IMR-90 (cell line): ENCODE measurements around the gene OR8J3. TPM values are rescaled to one million over a fixed set of nuclear protein-coding genes. Genes with fewer than 3 reads are reported as not detected.

ENCODE experiments used
- ATAC-seq: fragments of 200-7000 bp; cut with Tn5 transposase; 2 replicates; pipeline ENCODE4 v1.9.1; 2020; ENCODE audit warnings: low read depth, mild to moderate bottlenecking, moderate library complexity
- BruUV-seq: library from RNA; stranded (reverse); fragments of 400-500 nt; replicated peaks from 2 replicates; lab custom pipeline; 2021; lab: Mats Ljungman, UMichigan
- CTCF ChIA-PET: fragments of 300-600 bp; formaldehyde crosslinking; extraction: SDS; loops from one replicate; lab custom pipeline; 2021; ENCODE audit warnings: antibody characterized with exemption; lab: Yijun Ruan, JAX
- POLR2A ChIA-PET: fragments of 300-600 bp; sonication (Branson Sonifier 250); formaldehyde crosslinking; loops from one replicate; lab custom pipeline; 2022; ENCODE audit warnings: antibody characterized with exemption; ENCODE audit not compliant: unreplicated experiment; lab: Charles Lee
- DNase-seq: peaks from one replicate; pipeline ENCODE4 v3.0.0; 2013
- H2AFZ ChIP-seq: replicated peaks from 2 replicates; pipeline ENCODE3; 2013; ENCODE audit warnings: low read length, mild to moderate bottlenecking; ENCODE audit not compliant: poor library complexity
- H2AK5ac ChIP-seq: 2 replicates; pipeline ENCODE4 v1.6.1; 2013; ENCODE audit warnings: low read depth, low read length, inconsistent platforms
- H2AK9ac ChIP-seq: replicated peaks from 2 replicates; pipeline ENCODE3; 2013; ENCODE audit warnings: mild to moderate bottlenecking, low read depth, low read length, moderate library complexity; ENCODE audit not compliant: poor library complexity
- H2BK120ac ChIP-seq: 2 replicates; pipeline ENCODE4 v1.6.1; 2013; ENCODE audit warnings: low read depth, low read length, inconsistent platforms
- H2BK15ac ChIP-seq: 3 replicates; pipeline ENCODE4 v1.6.1; 2013; ENCODE audit warnings: low read depth, low read length, inconsistent platforms
- H2BK20ac ChIP-seq: 2 replicates; pipeline ENCODE4 v1.6.1; 2013; ENCODE audit warnings: low read depth, mild to moderate bottlenecking, inconsistent platforms, low read length, moderate library complexity
- H2BK5ac ChIP-seq: 2 replicates; pipeline ENCODE4 v1.6.1; 2013; ENCODE audit warnings: mild to moderate bottlenecking, low read depth, low read length, inconsistent platforms; ENCODE audit not compliant: poor library complexity, severe bottlenecking
- H3K14ac ChIP-seq: replicated peaks from 2 replicates; pipeline ENCODE4 v1.6.1; 2013; ENCODE audit warnings: low read depth, low read length, inconsistent platforms
- H3K18ac ChIP-seq: 2 replicates; pipeline ENCODE4 v1.6.1; 2013; ENCODE audit warnings: low read depth, low read length, control low read depth
- H3K23ac ChIP-seq: 2 replicates; pipeline ENCODE4 v1.6.1; 2013; ENCODE audit warnings: low read depth, low read length, inconsistent platforms
- H3K27ac ChIP-seq: 2 replicates; pipeline ENCODE4 v1.5.1; 2013; ENCODE audit warnings: mild to moderate bottlenecking, control low read depth, low read length; ENCODE audit not compliant: insufficient read depth
- H3K27me3 ChIP-seq: 2 replicates; pipeline ENCODE4 v1.6.1; 2013; ENCODE audit warnings: low read length; ENCODE audit not compliant: control insufficient read depth, insufficient read depth
- H3K36me3 ChIP-seq: 2 replicates; pipeline ENCODE4 v1.6.1; 2013; ENCODE audit warnings: low read length, mixed read lengths; ENCODE audit not compliant: control insufficient read depth, insufficient read depth
- H3K4ac ChIP-seq: 2 replicates; pipeline ENCODE4 v1.6.1; 2013; ENCODE audit warnings: low read depth, low read length, inconsistent platforms
- H3K4me1 ChIP-seq: 2 replicates; pipeline ENCODE4 v1.6.1; 2013; ENCODE audit warnings: low read length, mixed read lengths; ENCODE audit not compliant: control insufficient read depth, insufficient read depth
- H3K4me2 ChIP-seq: 2 replicates; pipeline ENCODE4 v1.6.1; 2013; ENCODE audit warnings: low read depth, mild to moderate bottlenecking, control low read depth, low read length, moderate library complexity
- H3K4me3 ChIP-seq: 2 replicates; pipeline ENCODE4 v1.5.1; 2013; ENCODE audit warnings: low read depth, mild to moderate bottlenecking, control low read depth, low read length, moderate library complexity; ENCODE audit not compliant: insufficient read depth
- H3K56ac ChIP-seq: 2 replicates; pipeline ENCODE4 v1.6.1; 2013; ENCODE audit warnings: low read length, inconsistent platforms; ENCODE audit not compliant: insufficient read depth; ENCODE audit errors: extremely low read depth
- H3K79me1 ChIP-seq, 2 experiments: 2 replicates each; pipeline ENCODE4 v1.6.1; 2013; ENCODE audit warnings: low read length in 2 of 2, inconsistent platforms in 1 of 2, low read depth in 1 of 2
- H3K9ac ChIP-seq: 2 replicates; pipeline ENCODE4 v1.6.1; 2013; ENCODE audit warnings: low read depth, low read length, control low read depth
- H3K9me1 ChIP-seq: 2 replicates; pipeline ENCODE4 v1.6.1; 2013; ENCODE audit warnings: low read length, inconsistent platforms; ENCODE audit not compliant: insufficient read depth
- H3K9me3 ChIP-seq: 2 replicates; pipeline ENCODE4 v1.6.1; 2013; ENCODE audit warnings: low read length; ENCODE audit not compliant: control insufficient read depth, insufficient read depth
- H4K20me1 ChIP-seq: 2 replicates; pipeline ENCODE4 v1.6.1; 2013; ENCODE audit warnings: low read length, inconsistent platforms; ENCODE audit not compliant: insufficient read depth
- H4K5ac ChIP-seq: 2 replicates; pipeline ENCODE4 v1.6.1; 2013; ENCODE audit warnings: mild to moderate bottlenecking, low read depth, low read length, control low read depth
- H4K8ac ChIP-seq, 2 experiments: 2 replicates each; pipeline ENCODE4 v1.6.1; 2013; ENCODE audit warnings: low read depth in 2 of 2, low read length in 2 of 2, control low read depth in 1 of 2, inconsistent platforms in 1 of 2
- H4K91ac ChIP-seq: 2 replicates; pipeline ENCODE4 v1.6.1; 2013; ENCODE audit warnings: low read depth, low read length, inconsistent platforms; ENCODE audit not compliant: insufficient read depth
- BHLHE40 ChIP-seq: fragments of 150-350 bp; IDR thresholded peaks from 2 replicates; pipeline ENCODE4 v1.6.1; 2016; ENCODE audit warnings: mild to moderate bottlenecking, low read depth, low read length
- CEBPB ChIP-seq: IDR thresholded peaks from 2 replicates; pipeline ENCODE4 v1.6.1; 2012; ENCODE audit warnings: low read depth, low read length, improper control_type of control experiment
- CHD1 ChIP-seq: IDR thresholded peaks from 2 replicates; pipeline ENCODE4 v1.6.1; 2012; ENCODE audit warnings: low read depth, low read length, improper control_type of control experiment
- CTCF ChIP-seq: conservative IDR thresholded peaks from 2 replicates; pipeline ENCODE4 v1.5.1; 2012; ENCODE audit warnings: mild to moderate bottlenecking, low read depth, low read length, improper control_type of control experiment
- ELK1 ChIP-seq: fragments of 150-350 bp; IDR thresholded peaks from 2 replicates; pipeline ENCODE4 v1.6.1; 2016; ENCODE audit warnings: low read depth, mild to moderate bottlenecking, low read length, moderate library complexity, borderline replicate concordance
- FOS ChIP-seq: fragments of 150-350 bp; IDR thresholded peaks from 2 replicates; pipeline ENCODE4 v1.6.1; 2016; ENCODE audit warnings: low read depth, low read length
- MAFK ChIP-seq: IDR thresholded peaks from 2 replicates; pipeline ENCODE4 v1.6.1; 2012; ENCODE audit warnings: low read depth, low read length, improper control_type of control experiment
- MAZ ChIP-seq: IDR thresholded peaks from 2 replicates; pipeline ENCODE4 v1.6.1; 2012; ENCODE audit warnings: low read depth, mild to moderate bottlenecking, low read length, improper control_type of control experiment, moderate library complexity, borderline replicate concordance
- MXI1 ChIP-seq: IDR thresholded peaks from 2 replicates; pipeline ENCODE4 v1.6.1; 2012; ENCODE audit warnings: low read depth, mild to moderate bottlenecking, low read length, moderate library complexity, borderline replicate concordance
- POLR2A ChIP-seq: IDR thresholded peaks from 2 replicates; pipeline ENCODE4 v1.6.1; 2012; ENCODE audit warnings: mild to moderate bottlenecking, low read depth, low read length
- RAD21 ChIP-seq: IDR thresholded peaks from 2 replicates; pipeline ENCODE4 v1.6.1; 2012; ENCODE audit warnings: low read length, improper control_type of control experiment
- RCOR1 ChIP-seq: IDR thresholded peaks from 2 replicates; pipeline ENCODE4 v1.6.1; 2012; ENCODE audit warnings: mild to moderate bottlenecking, low read length, improper control_type of control experiment; ENCODE audit not compliant: insufficient replicate concordance
- RFX5 ChIP-seq: IDR thresholded peaks from 2 replicates; pipeline ENCODE4 v1.8.0; 2012; ENCODE audit warnings: low read depth, mild to moderate bottlenecking, low read length, moderate library complexity
- SMC3 ChIP-seq: fragments of 150-350 bp; IDR thresholded peaks from 2 replicates; pipeline ENCODE4 v1.6.1; 2016; ENCODE audit warnings: low read depth, mild to moderate bottlenecking, antibody characterized with exemption, low read length, moderate library complexity
- USF2 ChIP-seq: fragments of 150-350 bp; IDR thresholded peaks from 2 replicates; pipeline ENCODE4 v1.6.1; 2017; ENCODE audit warnings: mild to moderate bottlenecking, antibody characterized with exemption, low read length, low read depth
- dilution Hi-C: fragments of 300-500 bp; cut with HindIII; formaldehyde crosslinking; loops from one replicate; pipeline ENCODE4 v1.14.3; 2018; ENCODE audit warnings: low sequenced_read_pairs; ENCODE audit not compliant: unreplicated experiment
- in situ Hi-C: fragments of 300-500 bp; cut with MboI; formaldehyde crosslinking; loops from 3 replicates; pipeline ENCODE4 v1.14.3; 2019; ENCODE audit warnings: low sequenced_read_pairs, inconsistent platforms, mixed read lengths
- intact Hi-C: fragments of 100-400 bp; cut with micrococcal nuclease; formaldehyde crosslinking; loops from 2 replicates; pipeline ENCODE4 v1.10.0; 2022
- polyA plus RNA-seq, 3 experiments: library from polyadenylated mRNA; depleted of rRNA; stranded (reverse); fragments of >200 nt; gene quantifications; 2 replicates each; pipeline ENCODE4 v1.2.3, GENCODE V29; 2012; ENCODE audit warnings: low replicate concordance in 1 of 3
- total RNA-seq: library from RNA; depleted of rRNA; stranded (reverse); fragments of >200 nt; gene quantifications from 2 replicates; pipeline ENCODE4 v1.2.3, GENCODE V29; 2012

OR8J3 gene
- total and polyA plus RNA-seq, 2 of the 4 experiments (the other 2 are of a cell fraction) = not detected

- Histone ChIP-seq H3K79me1 (no peaks in the 10 kb centered on the region), H2BK5ac (no peak within 1 kb of the TSS), H4K8ac (no peak within 1 kb of the TSS), H3K36me3 (no peaks in the 10 kb centered on the region), H3K56ac (no peak within 1 kb of the TSS), H2AK5ac (no peak within 1 kb of the TSS), H3K18ac (no peak within 1 kb of the TSS), H2BK20ac (no peak within 1 kb of the TSS), H3K4me1 (no peaks in the 10 kb centered on the region), H3K27ac (no peak within 1 kb of the TSS), H3K9me1 (no peaks in the 10 kb centered on the region), H4K5ac (no peak within 1 kb of the TSS), H4K91ac (no peak within 1 kb of the TSS), H3K9ac (no peak within 1 kb of the TSS), H3K27me3 (no peaks in the 10 kb centered on the region), H2BK120ac (no peak within 1 kb of the TSS), H3K23ac (no peak within 1 kb of the TSS), H3K4me3 (no peak within 1 kb of the TSS), H2BK15ac (no peak within 1 kb of the TSS), H2AK9ac (no peak within 1 kb of the TSS), H4K20me1 (no peaks in the 10 kb centered on the region), H3K4me2 (no peak within 1 kb of the TSS), H2AFZ (no peak within 1 kb of the TSS), H3K14ac (no peak within 1 kb of the TSS), H3K9me3 (no peaks in the 10 kb centered on the region), H3K4ac (no peak within 1 kb of the TSS)
- ChIA-PET CTCF (no interaction called here), POLR2A (no interaction called here)
- no TSS peak for BruUV-seq
- intact Hi-C loops = no loop called here
- no peak for DNase-seq
- dilution Hi-C loops = no loop called here
- no peak for ATAC-seq
- in situ Hi-C loops = no loop called here
- TF ChIP-seq BHLHE40 (no peak), POLR2A (no peak), ELK1 (no peak), FOS (no peak), CTCF (no peak), CEBPB (no peak), RCOR1 (no peak), MAFK (no peak), RAD21 (no peak), SMC3 (no peak), MAZ (no peak), CHD1 (no peak), USF2 (no peak), RFX5 (no peak), MXI1 (no peak)
Measured at GRCh38 chr11:56103210-56103737, 36.7 kb downstream of the OR8J3 start, which contains the start of gene OR8H2. Gene OR8H2, plus strand, starts transcription at chr11:56103687. Its CDS starts 1,356 bp downstream, at chr11:56105043.
